HUES64 (cell line): ENCODE data around the gene OR1J2. TPM values are rescaled to one million over a fixed set of nuclear protein-coding genes. Genes with fewer than 3 reads are reported as not detected.

ENCODE experiments used
- H3K27ac ChIP-seq: 2 replicates; pipeline ENCODE4 v1.7.0; 2013; ENCODE audit warnings: low read depth, low read length, inconsistent platforms
- H3K27me3 ChIP-seq: 2 replicates; pipeline ENCODE4 v1.6.1; 2013; ENCODE audit warnings: mild to moderate bottlenecking, low read length; ENCODE audit not compliant: insufficient read depth
- H3K36me3 ChIP-seq: 2 replicates; pipeline ENCODE4 v1.6.1; 2013; ENCODE audit warnings: mild to moderate bottlenecking, low read length; ENCODE audit not compliant: insufficient read depth
- H3K4me1 ChIP-seq: 2 replicates; pipeline ENCODE4 v1.6.1; 2013; ENCODE audit warnings: mild to moderate bottlenecking, low read length, moderate library complexity; ENCODE audit not compliant: insufficient read depth
- H3K4me3 ChIP-seq: 2 replicates; pipeline ENCODE4 v1.5.1; 2013; ENCODE audit warnings: mild to moderate bottlenecking, low read length, moderate library complexity
- H3K9ac ChIP-seq: 2 replicates; pipeline ENCODE4 v1.6.1; 2013; ENCODE audit warnings: mild to moderate bottlenecking, low read depth, low read length
- H3K9me3 ChIP-seq: 2 replicates; pipeline ENCODE4 v1.6.1; 2013; ENCODE audit warnings: low read depth, low read length; ENCODE audit not compliant: insufficient read depth
- WGBS: fragments of 150-250, 120-280 bp; methylation state at CpG from one replicate; pipeline ENCODE4 v1.1.7; 2013; ENCODE audit warnings: missing lambda C conversion rate; 5-methylcytosine and 5-hydroxymethylcytosine counted together
- polyA plus RNA-seq, 2 experiments: library from polyadenylated mRNA; stranded (reverse); fragments of 50-300 nt; gene quantifications; one replicate each; pipeline ENCODE4 v1.2.3, GENCODE V29; 2013

The OR1J2 gene, protein sequence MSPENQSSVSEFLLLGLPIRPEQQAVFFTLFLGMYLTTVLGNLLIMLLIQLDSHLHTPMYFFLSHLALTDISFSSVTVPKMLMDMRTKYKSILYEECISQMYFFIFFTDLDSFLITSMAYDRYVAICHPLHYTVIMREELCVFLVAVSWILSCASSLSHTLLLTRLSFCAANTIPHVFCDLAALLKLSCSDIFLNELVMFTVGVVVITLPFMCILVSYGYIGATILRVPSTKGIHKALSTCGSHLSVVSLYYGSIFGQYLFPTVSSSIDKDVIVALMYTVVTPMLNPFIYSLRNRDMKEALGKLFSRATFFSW
- not detected for polyA plus RNA-seq (2013, experiment 1 of 2)
- polyA plus RNA-seq (2013, experiment 2 of 2) = not detected

DNA sequence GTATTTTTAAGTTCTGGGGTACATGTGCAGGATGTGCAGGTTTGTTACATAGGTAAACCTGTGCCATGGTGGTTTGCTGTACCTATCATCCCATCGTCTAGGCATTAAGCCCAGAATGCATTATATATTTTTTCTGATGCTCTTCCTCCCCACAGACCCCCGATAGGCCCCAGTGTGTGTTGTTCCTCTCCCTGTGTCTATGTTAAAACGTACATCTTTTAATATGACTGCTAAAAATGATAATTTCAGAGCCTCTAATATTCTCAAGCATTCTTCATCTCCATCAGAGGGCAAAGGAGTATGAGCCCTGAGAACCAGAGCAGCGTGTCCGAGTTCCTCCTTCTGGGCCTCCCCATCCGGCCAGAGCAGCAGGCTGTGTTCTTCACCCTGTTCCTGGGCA is at the start of gene OR1J2:
OR1J2 (plus strand) TSS at position 301 of the 400 bp plus-strand sequence; CDS start at position 301, 0 bp downstream.
- peaks cover 8% of the 10 kb centered on the region; the same call in 1 of the 2 replicates for H3K27me3 ChIP-seq
- no peak within 1 kb of the TSS for H3K27ac ChIP-seq
- H3K4me1 ChIP-seq = no peaks in the 10 kb centered on the region
- H3K36me3 ChIP-seq = no peaks in the 10 kb centered on the region
- no peak within 1 kb of the TSS for H3K9ac ChIP-seq
- WGBS = 77% methylated on average over 6 of the region's 6 CpGs
- H3K4me3 ChIP-seq = no peak within 1 kb of the TSS
- peaks cover 12% of the 10 kb centered on the region; the same call in 1 of the 2 replicates for H3K9me3 ChIP-seq

DNA sequence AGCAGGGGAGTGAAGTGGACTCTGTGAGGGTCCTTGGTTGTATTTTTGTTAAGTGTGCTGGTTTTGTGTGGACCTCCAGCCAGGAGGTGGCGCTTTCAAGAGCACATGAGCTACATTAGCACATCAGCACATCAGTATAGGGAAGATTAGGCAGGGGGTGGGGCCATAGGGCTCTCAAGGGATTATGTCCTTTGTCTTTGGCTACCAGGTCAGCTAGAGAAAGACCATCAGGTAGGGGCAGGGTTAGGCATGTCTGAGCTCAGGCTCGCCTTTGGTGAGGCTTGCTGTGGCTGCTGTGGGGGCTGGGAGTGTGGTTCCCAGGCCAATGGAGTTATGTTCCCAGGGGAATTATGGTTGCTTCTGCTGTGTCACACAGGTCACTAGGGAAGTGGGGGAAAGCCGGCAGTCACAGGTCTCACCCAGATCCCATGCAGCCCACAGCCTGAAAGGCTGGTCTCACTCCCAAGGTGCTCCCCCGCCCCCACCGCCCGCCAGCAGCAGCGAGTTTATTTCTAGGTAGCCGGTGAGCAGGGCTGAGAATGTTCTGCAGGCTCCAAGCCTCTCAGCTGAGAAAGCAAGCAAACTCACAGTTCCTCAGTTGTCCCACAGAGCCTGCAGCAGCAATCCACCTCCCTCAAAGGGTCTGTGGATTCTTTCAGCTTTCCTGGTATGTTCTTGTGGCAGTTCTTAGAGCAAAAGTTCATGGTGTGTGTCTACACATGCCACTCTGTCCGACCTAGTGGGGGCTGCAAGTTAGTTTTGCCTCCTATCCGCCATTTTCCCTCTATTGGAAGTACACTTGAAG is 46.6 kb upstream of the OR1J2 start:
- H3K27ac ChIP-seq = no peak overlapping the region
- no peaks in the 10 kb centered on the region for H3K9me3 ChIP-seq
- H3K27me3 ChIP-seq = 0 out of 2 replicates have a peak, but pooled peaks cover 3% of the 10 kb centered on the region
- H3K9ac ChIP-seq = no peak overlapping the region
- H3K4me3 ChIP-seq = peak overlapping the region; percentile 23; the same call in 1 of the 2 replicates
- WGBS = 88% methylated on average over 10 of the region's 10 CpGs
- H3K36me3 ChIP-seq = no peaks in the 10 kb centered on the region
- no peaks in the 10 kb centered on the region for H3K4me1 ChIP-seq

GRCh38 chr9:122464633-122465567 is 45.7 kb upstream of the OR1J2 start:
- H3K4me1 ChIP-seq = no peaks in the 10 kb centered on the region
- H3K36me3 ChIP-seq = no peaks in the 10 kb centered on the region
- 35% methylated on average over 10 of the region's 10 CpGs for WGBS
- H3K4me3 ChIP-seq = no peak overlapping the region
- H3K9me3 ChIP-seq = no peaks in the 10 kb centered on the region
- H3K9ac ChIP-seq = no peak overlapping the region
- H3K27me3 ChIP-seq = 0 out of 2 replicates have a peak, but pooled peaks cover 3% of the 10 kb centered on the region
- H3K27ac ChIP-seq = no peak overlapping the region

DNA sequence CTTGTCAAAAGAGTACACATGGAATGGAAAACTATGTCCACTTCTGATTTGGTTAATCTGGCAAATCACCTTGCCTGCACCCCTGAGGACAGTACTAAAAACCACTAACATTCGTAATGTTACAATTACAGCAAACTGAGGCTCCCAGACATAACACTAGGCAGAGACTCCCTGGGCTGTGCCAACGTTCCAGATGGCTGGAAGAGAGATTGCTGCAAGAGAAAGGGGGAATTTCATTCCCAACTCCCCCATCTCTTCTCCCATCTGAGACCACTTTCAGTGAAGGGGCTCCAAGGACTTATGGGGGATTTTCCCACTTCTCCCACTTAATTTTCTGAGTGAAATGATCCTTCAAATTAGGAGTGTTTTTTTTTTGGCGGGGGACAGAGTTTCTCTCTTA is 44.1 kb upstream of the OR1J2 start:
- no peaks in the 10 kb centered on the region for H3K36me3 ChIP-seq
- no peak overlapping the region for H3K9ac ChIP-seq
- H3K4me1 ChIP-seq = no peaks in the 10 kb centered on the region
- no peaks in the 10 kb centered on the region for H3K9me3 ChIP-seq
- 0 out of 2 replicates have a peak, but pooled peaks cover 3% of the 10 kb centered on the region for H3K27me3 ChIP-seq
- H3K27ac ChIP-seq = no peak overlapping the region
- 54% methylated on average over 3 of the region's 3 CpGs for WGBS
- H3K4me3 ChIP-seq = no peak overlapping the region

DNA sequence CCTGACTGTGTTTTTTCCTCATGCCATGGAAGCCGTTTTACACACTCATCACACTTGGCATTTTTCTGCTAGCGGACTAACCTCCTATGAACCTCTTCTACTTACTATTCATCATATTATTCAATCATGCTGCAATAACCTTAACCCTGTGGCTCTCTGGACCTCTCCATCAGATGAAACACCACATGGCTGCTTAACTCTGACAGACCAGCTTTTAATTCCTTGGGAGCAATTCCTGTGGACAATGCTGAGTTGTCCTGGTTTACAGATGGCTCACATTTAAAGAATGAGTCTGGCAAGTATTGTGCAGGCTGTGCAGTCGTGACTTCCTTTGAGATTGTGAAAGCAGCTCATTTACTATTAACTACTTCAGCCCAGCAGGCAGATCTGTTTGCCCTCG is 41.9 kb upstream of the OR1J2 start:
- Histone ChIP-seq H3K9ac (no peak overlapping the region), H3K27me3 (peaks cover 6% of the 10 kb centered on the region; the same call in 1 of the 2 replicates), H3K4me3 (no peak overlapping the region), H3K9me3 (no peaks in the 10 kb centered on the region), H3K4me1 (no peaks in the 10 kb centered on the region), H3K36me3 (no peaks in the 10 kb centered on the region), H3K27ac (no peak overlapping the region)
- 62% methylated on average over 4 of the region's 4 CpGs for WGBS

DNA sequence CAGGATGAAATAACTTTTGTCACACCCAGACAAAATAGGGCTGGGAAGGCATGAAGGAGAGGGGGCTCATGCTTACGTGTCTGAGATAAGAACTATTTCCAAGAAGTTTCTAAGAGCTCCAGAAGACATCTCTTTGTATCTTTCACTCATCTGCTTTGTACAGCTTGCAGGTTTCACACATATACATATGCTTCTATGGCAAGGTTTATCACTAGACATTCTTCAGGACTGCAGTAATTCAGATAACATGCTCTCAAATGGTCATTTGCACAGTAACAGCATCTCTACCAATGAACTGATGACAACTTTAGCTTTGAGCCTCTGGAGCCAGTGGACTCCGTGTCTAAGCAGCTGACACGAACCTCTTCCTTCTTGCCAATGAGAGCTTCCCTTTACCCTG is 36.0 kb upstream of the OR1J2 start:
- no peaks in the 10 kb centered on the region; the same call in 1 of the 2 replicates for H3K9me3 ChIP-seq
- WGBS = 66% methylated on average over 3 of the region's 3 CpGs
- H3K27ac ChIP-seq = no peak overlapping the region
- no peak overlapping the region for H3K4me3 ChIP-seq
- H3K36me3 ChIP-seq = no peaks in the 10 kb centered on the region
- H3K27me3 ChIP-seq = peaks cover 7% of the 10 kb centered on the region
- no peak overlapping the region for H3K9ac ChIP-seq
- H3K4me1 ChIP-seq = no peaks in the 10 kb centered on the region

DNA sequence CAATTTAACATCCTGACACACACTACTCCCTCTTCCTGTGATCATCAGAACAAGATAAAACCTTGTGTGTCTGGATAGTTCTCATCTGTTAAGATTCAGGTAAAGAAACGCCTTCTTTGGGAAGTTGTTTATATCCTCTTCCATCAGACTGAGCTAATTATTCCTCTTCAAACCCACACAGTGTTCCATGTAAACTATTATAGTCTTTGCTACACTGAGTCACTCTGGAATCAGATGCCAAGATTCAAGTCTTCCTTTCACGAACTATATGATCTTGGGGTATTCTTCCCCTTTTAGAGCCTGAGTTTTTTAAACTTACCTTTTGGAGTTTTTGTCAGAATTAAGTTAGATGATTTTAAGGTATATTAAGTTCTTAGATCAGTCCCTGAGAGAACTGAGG is 34.9 kb upstream of the OR1J2 start:
- Histone ChIP-seq H3K4me1 (no peaks in the 10 kb centered on the region), H3K9me3 (no peaks in the 10 kb centered on the region; the same call in 1 of the 2 replicates), H3K36me3 (no peaks in the 10 kb centered on the region), H3K9ac (no peak overlapping the region), H3K4me3 (no peak overlapping the region), H3K27ac (no peak overlapping the region), H3K27me3 (peaks cover 7% of the 10 kb centered on the region)
- 83% methylated on average over 2 of the region's 2 CpGs for WGBS

- no peaks in the 10 kb centered on the region for H3K36me3 ChIP-seq
- no peak overlapping the region for H3K27ac ChIP-seq
- WGBS = 85% methylated on average over 3 of the region's 3 CpGs
- H3K4me1 ChIP-seq = no peaks in the 10 kb centered on the region
- peaks cover 7% of the 10 kb centered on the region for H3K27me3 ChIP-seq
- no peak overlapping the region for H3K4me3 ChIP-seq
- no peak overlapping the region for H3K9ac ChIP-seq
- no peaks in the 10 kb centered on the region; the same call in 1 of the 2 replicates for H3K9me3 ChIP-seq
These were observed 33.3 kb upstream of the OR1J2 start for GRCh38 chr9:122477346-122477745.

DNA sequence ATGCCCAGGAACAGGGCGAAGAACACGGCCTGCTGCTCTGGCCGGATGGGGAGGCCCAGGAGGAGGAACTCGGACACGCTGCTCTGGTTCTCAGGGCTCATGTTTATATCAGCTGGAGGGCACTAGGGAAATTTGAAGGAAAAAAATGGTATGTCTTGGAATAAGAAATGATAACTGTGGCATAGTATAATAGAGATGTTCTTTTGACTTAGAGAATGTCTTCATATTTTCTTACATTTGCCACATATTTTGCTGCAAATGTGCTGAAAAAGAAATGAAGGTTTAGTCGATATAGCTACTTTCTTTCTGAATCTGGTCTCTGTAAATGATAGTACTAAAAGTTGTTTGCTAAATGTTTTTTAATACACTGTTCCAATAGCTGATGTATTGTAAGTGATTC is 32.8 kb upstream of the OR1J2 start, which contains the start of gene OR1J1:
OR1J1 (minus strand) TSS at position 101 of the 400 bp plus-strand sequence; CDS start at position 101, 0 bp downstream.
- no peak within 1 kb of the TSS for H3K9ac ChIP-seq
- H3K36me3 ChIP-seq = no peaks in the 10 kb centered on the region
- no peaks in the 10 kb centered on the region for H3K4me1 ChIP-seq
- 81% methylated on average over 6 of the region's 6 CpGs for WGBS
- H3K4me3 ChIP-seq = no peak within 1 kb of the TSS
- H3K27me3 ChIP-seq = peaks cover 7% of the 10 kb centered on the region
- no peak within 1 kb of the TSS for H3K27ac ChIP-seq
- H3K9me3 ChIP-seq = no peaks in the 10 kb centered on the region; the same call in 1 of the 2 replicates

DNA sequence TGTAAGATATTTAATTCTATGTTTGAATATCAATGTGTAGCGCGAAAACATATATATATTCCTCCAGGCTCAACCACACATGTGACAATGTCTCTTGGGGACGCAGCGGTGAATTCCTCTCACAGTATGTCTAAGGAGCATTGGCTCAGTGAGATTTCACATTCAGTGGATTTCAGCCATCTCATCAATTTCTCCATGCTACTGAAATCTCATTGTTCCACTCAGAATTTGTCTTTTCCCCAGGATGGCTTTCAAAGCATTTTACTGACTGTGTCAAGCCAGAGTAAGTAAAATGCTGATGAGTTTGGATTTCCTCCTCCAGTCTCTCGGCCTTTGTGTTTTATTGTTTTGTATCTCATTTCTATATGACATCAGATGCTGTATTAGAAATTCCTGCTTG is 31.5 kb upstream of the OR1J2 start:
- WGBS = 95% methylated on average over 5 of the region's 5 CpGs
- Histone ChIP-seq H3K9me3 (no peaks in the 10 kb centered on the region; the same call in 1 of the 2 replicates), H3K4me1 (no peaks in the 10 kb centered on the region), H3K9ac (no peak overlapping the region), H3K36me3 (no peaks in the 10 kb centered on the region), H3K27ac (no peak overlapping the region), H3K4me3 (no peak overlapping the region), H3K27me3 (peaks cover 4% of the 10 kb centered on the region)
